ENCODE data around the gene CAPS.
"Not testable (repeated sequence)": the region's sequence is repeated elsewhere in the genome, so short reads cannot be mapped to it uniquely, and the experiment has no call there.

Gene CAPS

GRCh38 chr19:5957170-5957569 is 43.1 kb downstream of the CAPS start:
- DNase-seq (ENCODE audit: low read depth) = no peak

GRCh38 chr19:5958074-5958850 is 44.2 kb downstream of the CAPS start:
- no peak for DNase-seq (ENCODE audit: low read depth)

GRCh38 chr19:5958851-5959122 is 44.7 kb downstream of the CAPS start:
- DNase-seq (ENCODE audit: low read depth) = no peak

- no peak for DNase-seq (ENCODE audit: low read depth)
Measured at GRCh38 chr19:5959260-5960004, 45.4 kb downstream of the CAPS start.

- DNase-seq (ENCODE audit: low read depth) = no peak
Measured at GRCh38 chr19:5960005-5961001, 46.2 kb downstream of the CAPS start.

GRCh38 chr19:5961641-5961968 is 47.6 kb downstream of the CAPS start:
- DNase-seq (ENCODE audit: low read depth) = not testable (repeated sequence)

- DNase-seq (ENCODE audit: low read depth) = peak; percentile 70
Measured at GRCh38 chr19:5961969-5962945, 48.2 kb downstream of the CAPS start.

GRCh38 chr19:5963259-5963658 is 49.2 kb downstream of the CAPS start:
- DNase-seq (ENCODE audit: low read depth) = not testable (repeated sequence)

- no peak for DNase-seq (ENCODE audit: low read depth)
Measured at GRCh38 chr19:5963855-5964254, 49.8 kb downstream of the CAPS start.

GRCh38 chr19:5964816-5965565 is 50.9 kb downstream of the CAPS start:
- DNase-seq (ENCODE audit: low read depth) = no peak

Measured in activated T-helper 1 cell treated with Interleukin-2 at 50 U/mL for 16 hours (primary cell).